GM06990 (cell line): ENCODE results near the gene PRKCI.

Experiments used
- DNase-seq: peaks from one replicate; pipeline ENCODE4 v3.0.0-alpha.2; 2011; ENCODE audit not compliant: insufficient read length; ENCODE audit errors: extremely low read depth
- H3K27me3 ChIP-seq: replicated peaks from 2 replicates; pipeline ENCODE4 v1.6.0; 2011; ENCODE audit warnings: low read length; ENCODE audit not compliant: control insufficient read depth, insufficient read depth
- H3K36me3 ChIP-seq: 2 replicates; pipeline ENCODE4 v1.5.1; 2011; ENCODE audit warnings: low read length; ENCODE audit not compliant: control insufficient read depth, insufficient read depth
- H3K4me3 ChIP-seq: replicated peaks from 2 replicates; pipeline ENCODE4 v1.5.1; 2011; ENCODE audit warnings: low read depth, mild to moderate bottlenecking, control low read depth, low read length
- TF ChIP-seq, protein P1 (sequence below): IDR thresholded peaks from 2 replicates; pipeline ENCODE4 v1.5.1; 2011; ENCODE audit warnings: low read length, control low read depth, mild to moderate bottlenecking, inconsistent platforms; ENCODE audit not compliant: insufficient read depth, poor library complexity, severe bottlenecking

The PRKCI gene

DNA sequence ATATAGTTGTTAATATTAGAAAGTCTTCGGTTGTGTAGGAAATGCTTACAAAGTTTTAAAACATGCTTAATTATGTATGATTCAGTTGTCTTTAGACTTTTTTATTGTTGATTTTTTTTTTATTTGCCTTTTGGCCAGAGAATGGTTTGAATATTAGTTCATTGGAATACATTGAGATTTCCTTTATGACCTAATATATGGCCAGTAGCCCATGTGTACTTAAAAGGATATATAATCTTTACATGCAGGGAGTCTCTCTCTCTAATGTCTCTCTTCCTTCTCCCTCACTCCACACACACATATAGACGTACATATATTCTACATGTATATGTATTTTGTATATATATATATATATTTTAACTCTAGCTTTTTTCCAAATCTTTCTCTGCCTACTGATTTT is 68.0 kb downstream of the PRKCI start:
- H3K27me3 ChIP-seq: no peaks in the 10 kb centered on the region
- H3K36me3 ChIP-seq: no peaks in the 10 kb centered on the region
- H3K4me3 ChIP-seq: no peak overlapping the region
- TF ChIP-seq, protein P1, sequence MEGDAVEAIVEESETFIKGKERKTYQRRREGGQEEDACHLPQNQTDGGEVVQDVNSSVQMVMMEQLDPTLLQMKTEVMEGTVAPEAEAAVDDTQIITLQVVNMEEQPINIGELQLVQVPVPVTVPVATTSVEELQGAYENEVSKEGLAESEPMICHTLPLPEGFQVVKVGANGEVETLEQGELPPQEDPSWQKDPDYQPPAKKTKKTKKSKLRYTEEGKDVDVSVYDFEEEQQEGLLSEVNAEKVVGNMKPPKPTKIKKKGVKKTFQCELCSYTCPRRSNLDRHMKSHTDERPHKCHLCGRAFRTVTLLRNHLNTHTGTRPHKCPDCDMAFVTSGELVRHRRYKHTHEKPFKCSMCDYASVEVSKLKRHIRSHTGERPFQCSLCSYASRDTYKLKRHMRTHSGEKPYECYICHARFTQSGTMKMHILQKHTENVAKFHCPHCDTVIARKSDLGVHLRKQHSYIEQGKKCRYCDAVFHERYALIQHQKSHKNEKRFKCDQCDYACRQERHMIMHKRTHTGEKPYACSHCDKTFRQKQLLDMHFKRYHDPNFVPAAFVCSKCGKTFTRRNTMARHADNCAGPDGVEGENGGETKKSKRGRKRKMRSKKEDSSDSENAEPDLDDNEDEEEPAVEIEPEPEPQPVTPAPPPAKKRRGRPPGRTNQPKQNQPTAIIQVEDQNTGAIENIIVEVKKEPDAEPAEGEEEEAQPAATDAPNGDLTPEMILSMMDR: no peak
- DNase-seq: no peak

DNA sequence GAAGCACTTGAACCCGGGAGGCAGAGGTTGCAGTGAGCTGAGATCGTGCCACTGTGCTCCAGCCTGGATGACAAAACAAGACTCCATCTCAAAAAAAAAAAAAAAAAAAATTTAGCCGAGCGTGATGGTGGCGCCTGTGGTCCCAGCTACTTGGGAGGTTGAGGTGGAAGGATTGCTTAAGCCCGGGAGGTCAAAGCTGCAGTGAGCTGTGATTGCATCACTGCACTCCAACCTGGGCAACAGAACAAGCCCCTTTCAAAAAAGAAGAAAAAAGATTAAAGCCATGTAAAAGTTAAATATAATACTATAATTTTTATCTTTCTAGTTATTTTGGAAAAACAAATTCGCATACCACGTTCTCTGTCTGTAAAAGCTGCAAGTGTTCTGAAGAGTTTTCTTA is 73.4 kb downstream of the PRKCI start:
- Histone ChIP-seq H3K27me3 (no peaks in the 10 kb centered on the region), H3K36me3 (no peaks in the 10 kb centered on the region), H3K4me3 (no peak overlapping the region)
- no peak for DNase-seq
- TF ChIP-seq, protein P1: no peak

DNA sequence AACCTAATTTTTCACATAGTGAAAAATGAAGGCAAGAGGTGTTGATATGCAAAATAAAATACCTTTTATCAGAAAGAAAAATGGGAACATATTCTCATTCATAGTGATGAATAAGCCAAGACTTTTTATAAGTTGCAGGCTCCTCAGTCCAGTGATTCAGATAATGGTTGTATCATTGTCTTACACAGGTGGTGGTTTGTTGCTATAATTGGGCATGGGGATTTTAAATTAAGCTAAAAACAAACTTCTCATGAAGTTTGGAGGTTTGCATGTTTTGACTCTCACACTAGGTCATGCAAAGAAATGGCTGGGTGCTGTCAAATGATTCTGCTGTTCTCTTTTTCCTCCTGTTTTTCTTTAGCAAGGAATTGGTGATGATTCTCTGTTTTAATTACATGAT is 74.5 kb downstream of the PRKCI start:
- Histone ChIP-seq H3K27me3 (no peaks in the 10 kb centered on the region), H3K4me3 (no peak overlapping the region), H3K36me3 (no peaks in the 10 kb centered on the region)
- TF ChIP-seq, protein P1: no peak
- DNase-seq: no peak

DNA sequence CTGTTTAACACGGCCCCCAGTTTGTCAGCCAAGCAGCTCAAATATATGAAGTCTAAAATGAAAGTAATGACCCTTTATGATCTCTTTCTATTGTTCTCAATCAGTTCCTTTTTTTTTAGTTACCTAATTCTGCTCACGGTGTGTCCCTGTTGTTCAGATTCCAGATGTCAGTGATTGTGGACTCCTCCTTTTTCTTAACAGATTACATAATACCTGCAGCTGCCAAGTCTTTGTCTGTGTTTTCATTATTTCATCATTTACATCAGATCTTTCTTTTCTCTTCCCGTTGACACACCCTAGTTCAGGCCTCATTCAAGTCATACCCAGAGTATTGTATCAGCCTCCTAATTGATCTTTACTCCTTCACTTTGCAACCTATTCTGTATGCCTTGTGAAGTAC is 79.2 kb downstream of the PRKCI start:
- no peak for DNase-seq
- TF ChIP-seq, protein P1: no peak
- Histone ChIP-seq H3K4me3 (no peak overlapping the region), H3K36me3 (no peaks in the 10 kb centered on the region), H3K27me3 (no peaks in the 10 kb centered on the region)

DNA sequence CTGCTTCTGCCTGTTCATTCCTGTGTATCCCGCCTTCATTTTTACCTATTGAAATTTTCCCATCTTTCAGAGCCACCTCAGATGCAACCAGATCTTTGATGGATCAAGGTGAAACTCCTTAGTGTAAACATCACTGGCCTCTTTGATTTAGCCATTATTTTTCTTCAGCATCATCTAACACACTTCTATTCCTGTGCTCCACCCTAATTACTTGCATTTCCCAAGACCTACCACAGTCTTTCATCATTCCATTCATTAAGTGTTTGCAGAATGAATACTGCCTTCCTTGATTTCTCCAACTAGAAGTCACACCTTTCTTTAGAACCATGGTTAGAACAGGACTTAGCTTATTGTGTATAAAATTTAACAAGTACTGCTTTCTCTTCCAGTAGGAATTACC is 79.8 kb downstream of the PRKCI start:
- no peak for DNase-seq
- TF ChIP-seq, protein P1: no peak
- Histone ChIP-seq H3K4me3 (no peak overlapping the region), H3K36me3 (no peaks in the 10 kb centered on the region), H3K27me3 (no peaks in the 10 kb centered on the region)

DNA sequence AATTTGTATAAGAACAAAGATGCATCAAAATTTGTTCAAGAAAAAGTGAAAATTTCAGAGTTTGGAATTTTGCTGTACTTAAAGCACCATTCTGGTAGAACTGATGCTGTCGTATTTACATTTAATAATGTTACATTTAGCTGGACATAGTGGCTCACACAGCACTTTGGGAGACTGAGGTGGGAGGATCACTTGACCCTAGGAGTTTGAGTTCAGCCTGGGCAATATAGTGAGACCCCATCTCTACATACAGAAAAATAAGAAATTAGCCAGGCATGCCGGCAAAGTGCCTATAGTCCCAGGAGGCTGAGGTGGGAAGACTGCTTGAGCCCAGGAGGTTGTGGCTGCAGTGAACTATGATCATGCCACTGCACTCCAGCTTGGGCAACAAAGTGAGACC is 83.8 kb downstream of the PRKCI start:
- H3K4me3 ChIP-seq: no peak overlapping the region
- H3K27me3 ChIP-seq: no peaks in the 10 kb centered on the region
- TF ChIP-seq, protein P1: no peak
- DNase-seq: no peak
- H3K36me3 ChIP-seq: no peaks in the 10 kb centered on the region
